Heart right ventricle (tissue), 16 donors: ENCODE results near the gene KCNMA1. TPM values are rescaled to one million over a fixed set of nuclear protein-coding genes. Genes with fewer than 3 reads are reported as not detected.

Source experiments
- ATAC-seq, 8 donors: fragments of 200-7000 bp; cut with Tn5 transposase; one replicate each; pipeline ENCODE4 v1.9.1; 2020; ENCODE audit warnings: mild to moderate bottlenecking in 8 of 8, moderate library complexity in 8 of 8, moderate number of reproducible peaks in 1 of 8
- DNase-seq, 2 donors: peaks; one replicate each; pipeline ENCODE4 v3.0.0-alpha.2; 2020
- H3K27ac ChIP-seq, 10 donors: fragments of 200-600 bp; sonication (generic) in 2 of 10; one replicate each; pipeline versions ENCODE4 v1.5.0 to v1.8.0; 2020 to 2022; ENCODE audit warnings: mild to moderate bottlenecking in 3 of 10
- H3K27me3 ChIP-seq, 7 donors: fragments of 200-600 bp; one replicate each; pipeline ENCODE4 v1.8.0; 2021 to 2022; ENCODE audit warnings: mild to moderate bottlenecking in 2 of 7
- H3K36me3 ChIP-seq, 9 donors: fragments of 200-600 bp; sonication (generic) in 1 of 9; one replicate each; pipeline versions ENCODE4 v1.5.0 to v1.8.0; 2020 to 2022; ENCODE audit warnings: mild to moderate bottlenecking in 2 of 9
- H3K4me1 ChIP-seq, 9 donors: fragments of 200-600 bp; sonication (generic) in 1 of 9; one replicate each; pipeline versions ENCODE4 v1.5.0 to v1.8.0; 2020 to 2022; ENCODE audit warnings: mild to moderate bottlenecking in 4 of 9
- H3K4me3 ChIP-seq, 10 donors: fragments of 200-600 bp; sonication (generic) in 2 of 10; one replicate each; pipeline versions ENCODE4 v1.5.0 to v1.8.0; 2020 to 2022; ENCODE audit warnings: mild to moderate bottlenecking in 7 of 10, moderate library complexity in 2 of 10
- H3K9me3 ChIP-seq, 11 donors: fragments of 200-600 bp in 10 of 11; sonication (generic) in 2 of 11; one replicate each; pipeline versions ENCODE4 v1.5.0 to v1.8.0; 2013 to 2022; ENCODE audit warnings: mild to moderate bottlenecking in 2 of 11, control low read depth in 1 of 11, moderate library complexity in 1 of 11
- WGBS, 2 donors: extraction: QIAGEN DNeasy Blood & Tissue Kit; methylation state at CpG; one replicate each; pipeline ENCODE4 v1.1.7; 2013; ENCODE audit warnings: inconsistent platforms in 1 of 2; 5-methylcytosine and 5-hydroxymethylcytosine counted together
- intact Hi-C, 10 donors: fragments of 100-400 bp; cut with DNase I; formaldehyde crosslinking; loops; one replicate each; pipeline versions ENCODE4 v1.11.1 to v1.14.2; 2022
- polyA plus RNA-seq, 2 donors: library from polyadenylated mRNA; stranded (reverse); fragments of 200-250 nt; gene quantifications; one replicate each; pipeline ENCODE4 v1.2.3, GENCODE V29; 2013
- total RNA-seq, 10 donors: library from RNA; stranded (reverse); fragmentation: NEBNext Ultra II Directional in 3 of 10; extraction: Animal tissue kit (Norgen Biotek cat#: 25700) in 3 of 10; gene quantifications; one replicate each; pipeline versions ENCODE4 v1.2.1 to v1.2.4, GENCODE V29; 2021 to 2023
- TF ChIP-seq, protein P1 (sequence below), 9 donors: fragments of 200-600 bp; sonication (generic) in 2 of 9; IDR thresholded peaks; one replicate each; pipeline versions ENCODE4 v1.5.0 to v1.8.0; 2021 to 2022; ENCODE audit warnings: antibody characterized with exemption in 9 of 9, mild to moderate bottlenecking in 5 of 9, moderate library complexity in 1 of 9
- donor health status: Arrhythmogenic right ventricular cardiomyopathy.
- donor health status: ischemic (EF 13 %, LVEDD 7.1; RV severe dilation, severe dysfunction).
- donor health status: healthy with polysubstance abuse.
- donor health status: DM: no; HTN: yes; CAD: no.
- donor health status: DM: no; HTN: no; CAD: no.
- donor health status: ischemic (EF 25% LVEDD 6.9; RV normal size, moderate dysfunction).
- donor health status: ischemic (EF 25% LVEDD 5.7; RV mildly dilated, moderate dysfunction).
- donor health status: healthy.
- donor health status: DM: yes; HTN: yes; CAD: no.
- donor health status: Ischemic cardiomyopathy.
- donor health status: ischemic (EF 35%, LVEDD 5.7; RV mildly dilated, moderate dysfunction).
- donor health status: nonischemic (EF 11% LVEDD 7.7; RV severe dilation, severe dysfunction).
- donor health status: DM: yes; HTN: yes; CAD: no.
- donor health status: PGD.
- donor health status: ischemic (EF 29% LVEDD 5.4; RV normal size, mild dysfunction).
- donor health status: nonischemic (EF 23%, LVEDD 6.1; RV moderate dilation, normal function).

The KCNMA1 gene
- total and polyA plus RNA-seq, 12 donors: 0.59 to 5.3 (median 1.6) TPM

GRCh38 chr10:77080361-77081027 is 557.1 kb downstream of the KCNMA1 start:
- WGBS, 2 donors: 85 to 89% methylated on average over 6 of the region's 6 CpGs
- Histone ChIP-seq H3K36me3 (no peaks in the 10 kb centered on the region), H3K4me3 (no peak overlapping the region), H3K27me3 (no peaks in the 10 kb centered on the region), H3K9me3 (no peaks in the 10 kb centered on the region), H3K4me1 (peaks cover 0 to 16% (median 11%) of the 10 kb centered on the region in 9 donors), H3K27ac (no peak overlapping the region)
- TF ChIP-seq, protein P1, sequence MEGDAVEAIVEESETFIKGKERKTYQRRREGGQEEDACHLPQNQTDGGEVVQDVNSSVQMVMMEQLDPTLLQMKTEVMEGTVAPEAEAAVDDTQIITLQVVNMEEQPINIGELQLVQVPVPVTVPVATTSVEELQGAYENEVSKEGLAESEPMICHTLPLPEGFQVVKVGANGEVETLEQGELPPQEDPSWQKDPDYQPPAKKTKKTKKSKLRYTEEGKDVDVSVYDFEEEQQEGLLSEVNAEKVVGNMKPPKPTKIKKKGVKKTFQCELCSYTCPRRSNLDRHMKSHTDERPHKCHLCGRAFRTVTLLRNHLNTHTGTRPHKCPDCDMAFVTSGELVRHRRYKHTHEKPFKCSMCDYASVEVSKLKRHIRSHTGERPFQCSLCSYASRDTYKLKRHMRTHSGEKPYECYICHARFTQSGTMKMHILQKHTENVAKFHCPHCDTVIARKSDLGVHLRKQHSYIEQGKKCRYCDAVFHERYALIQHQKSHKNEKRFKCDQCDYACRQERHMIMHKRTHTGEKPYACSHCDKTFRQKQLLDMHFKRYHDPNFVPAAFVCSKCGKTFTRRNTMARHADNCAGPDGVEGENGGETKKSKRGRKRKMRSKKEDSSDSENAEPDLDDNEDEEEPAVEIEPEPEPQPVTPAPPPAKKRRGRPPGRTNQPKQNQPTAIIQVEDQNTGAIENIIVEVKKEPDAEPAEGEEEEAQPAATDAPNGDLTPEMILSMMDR (IDR thresholded peaks at IDR 0.05): no peak
- DNase-seq (no peak), ATAC-seq (no peak)
- intact Hi-C loops: no loop called here

- intact Hi-C loops: no loop called here
- Histone ChIP-seq H3K9me3 (no peaks in the 10 kb centered on the region), H3K27me3 (no peaks in the 10 kb centered on the region), H3K4me1 (peaks cover 0 to 12% (median 8%) of the 10 kb centered on the region in 9 donors), H3K4me3 (no peak overlapping the region), H3K27ac (no peak overlapping the region), H3K36me3 (no peaks in the 10 kb centered on the region)
- no peak for DNase-seq
- TF ChIP-seq, protein P1 (IDR thresholded peaks at IDR 0.05): no peak
- 56 to 86% methylated on average over 3 of the region's 3 CpGs for WGBS, 2 donors
- ATAC-seq: no peak
Observed at GRCh38 chr10:77079592-77080300, 557.9 kb downstream of the KCNMA1 start.

DNA sequence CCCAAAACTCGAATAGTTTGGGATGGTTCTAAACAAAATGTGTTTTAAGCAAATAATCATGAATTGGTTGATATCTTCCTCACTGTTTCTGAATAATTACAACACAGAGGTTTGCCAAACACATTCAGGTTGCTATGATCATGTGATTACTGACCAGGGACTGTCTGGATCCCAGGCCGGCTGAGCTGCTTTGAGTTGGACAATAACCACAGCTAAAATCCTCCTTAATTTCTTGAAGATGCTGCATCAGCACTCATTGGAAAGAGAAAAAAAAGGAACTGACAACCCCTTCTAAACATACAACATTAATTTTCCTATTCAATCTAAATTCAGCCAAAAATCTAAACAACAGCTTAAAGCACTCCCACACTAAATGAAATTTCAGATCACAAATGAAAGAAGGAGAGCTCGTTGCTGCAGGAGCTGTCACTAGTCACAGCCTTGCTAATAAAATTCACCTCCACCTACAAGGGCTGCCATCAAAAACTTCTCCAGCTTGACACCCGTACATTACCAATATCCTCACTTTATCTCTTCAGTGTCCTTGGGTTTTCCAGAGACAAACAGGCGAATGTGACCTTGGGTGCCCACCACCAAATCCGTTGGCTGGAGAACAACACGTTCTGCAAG is 560.2 kb downstream of the KCNMA1 start:
- TF ChIP-seq, protein P1 (IDR thresholded peaks at IDR 0.05): no peak
- ATAC-seq: no peak
- Histone ChIP-seq H3K9me3 (no peaks in the 10 kb centered on the region), H3K36me3 (no peaks in the 10 kb centered on the region), H3K4me1 (peaks cover 0 to 11% (median 0%) of the 10 kb centered on the region in 9 donors), H3K27me3 (no peaks in the 10 kb centered on the region), H3K4me3 (no peak overlapping the region), H3K27ac (no peak overlapping the region)
- no peak for DNase-seq
- WGBS, 2 donors: 69 to 79% methylated on average over 7 of the region's 7 CpGs
- intact Hi-C loops: no loop called here

- Histone ChIP-seq H3K4me3 (no peak overlapping the region), H3K27me3 (no peaks in the 10 kb centered on the region), H3K27ac (no peak overlapping the region), H3K36me3 (no peaks in the 10 kb centered on the region), H3K4me1 (peaks cover 0 to 11% (median 0%) of the 10 kb centered on the region in 9 donors), H3K9me3 (no peaks in the 10 kb centered on the region)
- intact Hi-C loops: no loop called here
- TF ChIP-seq, protein P1 (IDR thresholded peaks at IDR 0.05): no peak
- no peak for ATAC-seq
- no peak for DNase-seq
- WGBS, 2 donors: 67 to 74% methylated on average over 2 of the region's 2 CpGs
Observed at GRCh38 chr10:77075926-77076325, 561.7 kb downstream of the KCNMA1 start.
